PC-9 (cell line): ENCODE data around the gene AP2A1.

Experiments used
- EZH2 ChIP-seq: fragments of 200-600 bp; sonication (generic); IDR thresholded peaks from 2 replicates; pipeline ENCODE4 v1.8.0; 2017; ENCODE audit warnings: antibody characterized with exemption, low read depth
- TF ChIP-seq, protein P1 (sequence below): fragments of 200-600 bp; sonication (generic); conservative IDR thresholded peaks from 2 replicates; pipeline ENCODE4 v1.6.1; 2017; ENCODE audit warnings: mixed run types, antibody characterized with exemption, mild to moderate bottlenecking, moderate library complexity

DNA sequence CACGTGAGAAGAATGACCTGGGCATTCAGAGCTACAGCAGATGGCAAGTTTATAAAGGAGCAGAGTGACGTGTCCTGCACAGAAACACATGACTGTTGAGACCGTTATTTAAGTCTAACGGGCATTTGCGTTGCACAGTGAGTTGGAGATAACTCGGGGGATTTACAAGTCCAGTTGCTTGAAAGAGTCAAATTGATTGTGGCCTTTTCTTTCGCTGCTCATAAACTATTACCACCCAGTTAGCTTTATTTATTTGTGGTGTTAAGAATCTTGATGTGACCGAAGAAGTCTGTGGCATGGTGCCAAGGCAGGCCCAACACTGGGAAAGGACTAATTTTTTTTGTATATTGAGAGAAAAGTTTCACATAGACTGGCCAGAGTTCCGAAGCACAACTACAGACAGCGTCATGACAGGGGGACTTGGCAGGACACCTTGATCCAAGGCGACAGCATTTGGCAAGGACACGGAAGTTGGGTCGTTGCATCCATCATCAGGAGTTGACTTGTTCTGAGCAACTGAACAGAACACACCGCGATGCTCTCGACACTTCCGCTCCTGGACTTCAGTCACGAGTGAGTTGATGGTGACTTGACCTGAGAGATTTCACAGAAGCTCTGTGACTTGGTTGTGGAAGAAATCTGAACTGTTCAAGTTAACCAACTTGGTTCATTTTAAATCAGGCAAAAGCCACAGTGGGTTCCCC is 72.2 kb downstream of the AP2A1 start:
- TF ChIP-seq, protein P1, sequence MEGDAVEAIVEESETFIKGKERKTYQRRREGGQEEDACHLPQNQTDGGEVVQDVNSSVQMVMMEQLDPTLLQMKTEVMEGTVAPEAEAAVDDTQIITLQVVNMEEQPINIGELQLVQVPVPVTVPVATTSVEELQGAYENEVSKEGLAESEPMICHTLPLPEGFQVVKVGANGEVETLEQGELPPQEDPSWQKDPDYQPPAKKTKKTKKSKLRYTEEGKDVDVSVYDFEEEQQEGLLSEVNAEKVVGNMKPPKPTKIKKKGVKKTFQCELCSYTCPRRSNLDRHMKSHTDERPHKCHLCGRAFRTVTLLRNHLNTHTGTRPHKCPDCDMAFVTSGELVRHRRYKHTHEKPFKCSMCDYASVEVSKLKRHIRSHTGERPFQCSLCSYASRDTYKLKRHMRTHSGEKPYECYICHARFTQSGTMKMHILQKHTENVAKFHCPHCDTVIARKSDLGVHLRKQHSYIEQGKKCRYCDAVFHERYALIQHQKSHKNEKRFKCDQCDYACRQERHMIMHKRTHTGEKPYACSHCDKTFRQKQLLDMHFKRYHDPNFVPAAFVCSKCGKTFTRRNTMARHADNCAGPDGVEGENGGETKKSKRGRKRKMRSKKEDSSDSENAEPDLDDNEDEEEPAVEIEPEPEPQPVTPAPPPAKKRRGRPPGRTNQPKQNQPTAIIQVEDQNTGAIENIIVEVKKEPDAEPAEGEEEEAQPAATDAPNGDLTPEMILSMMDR = no peak
- TF ChIP-seq EZH2 = no peak
